CD4-positive, alpha-beta T cell treated with Interleukin-17A for 4 hours (primary cell): ENCODE results near the gene GSTK1.
A peak's percentile ranks its signal among the peaks of the same experiment; 100 is the strongest.
"Not testable (repeated sequence)": the region's sequence is repeated elsewhere in the genome, so short reads cannot be mapped to it uniquely, and the experiment has no call there.

ENCODE experiments used
- DNase-seq: peaks from one replicate; pipeline ENCODE4 v3.0.0-alpha.2; 2020; ENCODE audit warnings: mixed read lengths

The GSTK1 gene

DNA sequence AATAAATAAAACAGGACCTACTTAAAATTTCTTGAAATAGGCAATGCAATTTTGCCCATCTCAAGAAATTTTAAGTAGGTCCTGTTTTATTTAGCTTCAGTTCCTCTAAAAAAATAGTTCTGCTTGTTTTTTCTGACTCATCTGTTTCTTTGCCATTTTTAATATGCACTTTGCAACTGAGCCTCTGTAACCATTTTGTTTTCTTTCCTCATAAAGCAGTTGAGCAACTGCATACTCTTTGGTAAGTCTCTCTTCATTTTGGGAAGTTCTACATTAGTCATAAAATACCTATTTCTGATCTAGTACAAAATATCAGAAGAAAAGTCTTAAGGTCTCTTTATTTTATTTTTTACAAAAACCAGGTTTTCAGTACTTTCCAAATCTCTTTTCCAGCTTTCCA is 23.4 kb upstream of the GSTK1 start:
- no peak for DNase-seq

DNA sequence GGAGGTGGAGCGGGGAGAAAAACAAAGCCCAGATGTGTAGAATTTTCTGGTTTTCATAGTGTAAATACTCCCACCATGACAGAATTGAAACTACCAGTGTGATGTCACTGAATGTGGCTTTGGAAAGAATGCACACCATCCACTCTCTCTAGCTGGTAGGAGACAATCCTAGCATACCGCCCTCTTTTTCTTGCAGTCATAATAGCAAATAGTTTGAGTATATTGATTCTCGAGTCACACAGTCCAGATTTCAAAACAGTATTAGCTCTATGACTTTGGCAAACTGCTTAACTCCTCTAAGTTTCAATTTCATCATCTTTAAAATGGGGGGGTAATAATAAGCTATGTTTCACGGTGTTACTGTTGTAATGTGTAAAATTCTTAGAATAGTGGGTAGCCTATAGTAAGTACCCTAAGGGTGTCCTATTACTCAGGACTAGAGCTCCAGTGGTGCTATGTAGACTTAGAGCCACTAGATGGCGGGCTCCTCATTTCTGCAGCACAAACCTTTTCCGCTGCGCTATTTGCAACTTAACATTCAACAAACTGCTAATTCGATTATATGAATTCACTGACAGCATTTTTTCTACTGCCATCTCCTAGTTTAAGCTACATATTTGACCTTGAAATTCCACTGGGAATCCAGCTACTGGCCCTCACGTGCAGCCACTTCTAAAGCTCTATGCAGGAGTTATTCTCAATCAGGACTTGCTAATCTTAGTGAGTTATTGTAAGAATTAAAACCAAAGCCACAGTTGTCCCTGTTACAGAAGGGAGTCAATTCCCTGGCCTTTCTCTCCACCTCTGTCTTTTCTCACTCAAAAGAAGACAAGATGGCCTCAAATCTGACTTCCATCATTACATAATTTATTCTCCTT is 22.7 kb upstream of the GSTK1 start:
- DNase-seq, result peak; percentile 79

DNA sequence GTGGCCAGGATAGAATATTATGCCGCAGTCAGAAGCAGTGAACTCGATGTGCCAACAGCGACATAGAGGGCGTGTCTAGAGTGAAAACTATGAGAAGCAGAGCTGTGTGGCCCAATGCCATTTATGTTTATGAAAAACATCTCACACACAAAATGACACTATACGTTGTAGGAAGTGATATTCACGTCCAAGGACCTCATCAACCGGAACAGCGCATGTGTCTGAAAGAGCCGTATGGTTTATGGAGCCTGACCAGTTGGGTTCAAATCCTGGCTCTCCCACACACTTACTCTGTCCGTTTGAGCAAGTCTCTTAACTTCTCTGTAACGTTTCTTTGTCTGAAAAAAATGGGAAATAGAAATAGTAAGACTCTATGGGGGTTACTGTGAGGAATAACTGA is 20.9 kb upstream of the GSTK1 start:
- no peak for DNase-seq

DNA sequence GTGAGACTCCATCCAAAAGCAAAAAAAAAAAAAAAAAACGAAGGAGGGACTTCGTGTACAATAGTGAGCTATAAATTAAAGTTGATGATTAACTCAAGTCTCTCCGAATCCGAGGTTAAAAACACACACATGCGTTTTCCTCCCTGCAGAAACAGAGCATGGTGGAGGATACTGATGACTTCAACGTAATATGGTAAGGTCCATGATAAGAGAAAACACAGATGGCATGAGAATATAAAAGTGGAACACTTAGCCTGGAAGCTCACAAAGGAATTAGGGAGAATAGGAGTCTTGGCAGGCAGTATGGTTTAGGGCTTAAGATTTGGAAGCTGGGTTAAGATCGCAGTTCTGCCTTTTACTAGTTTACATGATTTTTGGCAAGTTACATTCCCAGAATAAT is 20.1 kb upstream of the GSTK1 start:
- no peak for DNase-seq

DNA sequence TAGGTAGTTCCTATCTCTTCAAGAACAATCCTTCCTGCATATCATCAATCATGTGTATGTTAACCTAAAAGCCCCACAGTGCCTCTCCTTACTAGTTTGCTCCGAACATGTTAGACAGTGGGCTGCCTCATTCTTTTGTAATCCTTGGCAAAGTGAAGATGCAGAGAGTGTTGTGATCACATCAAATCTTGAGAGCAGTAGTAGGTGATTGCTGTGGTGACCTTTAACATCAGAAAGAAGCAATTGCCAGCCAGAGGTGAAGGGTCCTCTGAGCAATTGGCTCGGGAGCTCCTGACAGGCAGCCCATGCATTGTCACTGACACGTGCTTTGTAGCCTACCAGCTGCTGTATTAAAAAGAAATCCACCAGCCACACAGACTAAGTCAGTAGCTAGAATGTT is 19.6 kb upstream of the GSTK1 start:
- DNase-seq, result no peak

DNA sequence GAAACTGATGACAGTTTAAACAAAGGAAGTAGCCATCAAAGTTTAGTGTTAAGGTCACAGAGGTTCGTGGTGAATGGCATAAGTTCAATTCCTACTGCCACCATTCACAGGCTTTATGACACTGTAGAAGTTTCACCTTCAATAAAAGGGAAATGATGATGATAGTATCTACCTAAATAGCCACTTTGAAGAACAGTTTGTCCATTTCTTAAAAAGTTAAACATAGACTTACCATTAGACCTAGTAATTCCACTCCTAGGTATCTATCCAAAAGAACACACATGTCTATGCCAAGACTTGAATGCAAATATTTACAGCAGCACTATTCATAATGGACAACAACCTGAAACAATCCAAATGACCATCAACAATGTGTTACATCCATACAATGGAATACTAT is 18.9 kb upstream of the GSTK1 start:
- no peak for DNase-seq

DNA sequence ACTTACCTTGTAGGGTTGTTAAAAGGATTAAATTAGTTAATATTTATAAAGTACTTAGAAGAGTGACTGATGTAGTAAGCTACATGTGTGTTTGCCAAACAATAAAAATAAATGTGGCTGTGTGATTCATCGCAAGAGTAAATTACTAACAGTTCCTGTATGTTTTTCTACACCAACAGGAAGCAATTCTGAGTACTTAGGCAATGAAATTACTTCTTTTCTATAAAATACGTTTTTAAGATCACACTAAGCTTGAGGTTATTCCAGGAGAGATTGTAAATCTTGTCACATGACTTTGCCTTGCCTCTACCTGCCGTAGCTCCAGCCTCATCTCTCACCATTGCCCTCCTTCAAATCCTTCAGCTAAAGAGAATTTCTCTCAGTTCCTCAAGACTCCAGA is 18.1 kb upstream of the GSTK1 start:
- DNase-seq, result no peak

DNA sequence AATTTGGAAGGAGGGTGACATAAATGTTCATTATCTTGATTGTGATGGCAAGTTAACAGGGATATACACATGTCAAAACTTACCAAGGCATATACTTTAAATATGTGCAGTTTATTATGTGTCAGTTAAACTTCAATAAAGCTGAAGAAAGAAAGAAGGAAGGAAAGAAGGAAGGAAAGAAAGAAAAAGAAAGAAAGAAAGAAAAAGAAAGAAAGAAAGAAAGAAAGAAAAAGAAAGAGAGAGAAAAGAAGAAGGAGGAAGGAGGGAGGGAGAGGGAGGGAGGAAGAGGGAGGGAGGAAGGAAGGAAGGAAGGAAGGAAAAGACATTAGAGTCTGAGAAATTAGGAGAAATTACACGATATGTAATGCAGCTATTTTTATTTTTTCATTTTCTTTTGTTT is 15.9 kb upstream of the GSTK1 start:
- no peak for DNase-seq

DNA sequence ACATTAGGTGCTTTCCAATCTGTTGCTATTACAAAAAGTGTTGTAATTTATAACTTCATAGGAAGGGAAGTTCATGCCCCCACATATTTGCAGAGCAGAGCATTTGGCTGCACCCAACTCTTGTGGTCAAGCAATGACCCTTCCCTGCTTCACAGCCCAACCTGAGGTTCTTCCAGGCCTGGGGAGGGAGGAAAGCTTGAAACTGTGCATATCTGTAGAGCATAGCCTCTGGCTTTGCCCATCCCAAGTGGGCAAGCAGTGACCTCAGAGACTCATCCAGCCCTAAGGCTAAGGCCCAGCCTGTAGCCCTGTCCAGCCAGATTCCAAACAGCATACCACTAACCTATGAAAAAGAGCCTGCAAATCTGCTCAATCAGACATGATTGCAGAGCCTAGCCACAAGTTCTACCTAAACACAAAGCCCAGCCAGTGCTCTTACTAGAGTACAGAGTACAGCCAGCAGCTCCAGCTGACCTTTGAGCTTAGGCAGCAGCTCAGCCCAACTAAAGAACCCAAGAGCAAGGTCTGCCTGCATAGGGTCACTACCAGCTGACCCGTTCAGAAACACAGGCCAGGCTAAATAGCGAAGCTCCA is 14.4 kb upstream of the GSTK1 start:
- DNase-seq, result no peak

DNA sequence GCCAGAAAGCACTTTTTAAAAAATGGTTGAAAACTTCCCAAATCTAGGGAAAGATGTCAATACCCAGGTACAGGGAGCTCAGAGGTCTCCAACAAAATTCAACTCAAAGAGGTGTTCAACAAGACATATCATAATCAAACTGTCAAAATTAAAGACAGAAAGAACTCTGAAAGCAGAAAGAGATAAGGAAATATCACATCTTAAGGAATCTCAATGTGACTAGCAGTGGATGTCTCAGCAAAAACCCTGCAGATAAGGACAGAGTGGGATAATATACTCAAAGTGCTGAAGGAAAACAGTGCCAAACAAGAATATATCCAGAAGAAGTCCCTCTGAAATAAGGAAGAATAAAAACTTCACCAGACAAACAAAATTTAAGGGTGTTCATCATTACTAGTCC is 13.0 kb upstream of the GSTK1 start:
- DNase-seq, result no peak

DNA sequence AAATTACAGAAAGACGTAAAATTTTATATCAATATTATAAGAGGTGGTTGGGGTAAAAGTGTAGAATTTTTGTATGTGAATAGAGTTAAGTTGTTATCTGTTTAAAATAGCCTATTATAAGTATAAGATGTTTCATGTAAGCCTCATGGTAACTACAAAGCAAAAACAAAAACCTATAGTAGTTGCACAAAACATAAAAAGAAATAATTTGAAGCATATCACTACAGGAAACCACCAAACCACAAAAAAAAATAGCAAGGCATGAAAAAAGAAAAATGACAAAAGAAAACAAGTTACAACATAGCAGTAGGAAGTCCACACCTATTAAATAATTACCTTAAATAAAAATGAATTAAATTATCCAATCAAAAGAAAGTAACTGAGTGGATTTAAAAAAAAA is 12.4 kb upstream of the GSTK1 start:
- DNase-seq, result no peak

DNA sequence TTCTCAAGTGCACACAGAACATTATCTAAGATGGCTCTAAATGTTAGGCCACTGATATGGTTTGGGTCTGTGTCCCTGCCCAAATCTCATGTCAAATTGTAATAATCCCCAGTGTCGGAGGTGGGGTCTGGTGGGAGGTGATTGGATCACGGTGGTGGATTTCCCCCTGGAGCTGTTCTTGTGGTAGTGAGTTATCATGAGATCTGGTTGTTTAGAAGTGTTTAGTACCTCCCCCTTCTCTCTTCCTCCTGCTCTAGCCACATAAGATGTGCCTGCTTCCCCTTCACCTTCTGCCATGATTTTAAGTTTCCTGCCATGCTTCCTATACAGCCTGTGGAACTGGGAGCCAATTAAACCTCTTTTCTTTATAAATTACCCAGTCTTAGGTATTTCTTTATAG is 11.2 kb upstream of the GSTK1 start:
- DNase-seq, result no peak

DNA sequence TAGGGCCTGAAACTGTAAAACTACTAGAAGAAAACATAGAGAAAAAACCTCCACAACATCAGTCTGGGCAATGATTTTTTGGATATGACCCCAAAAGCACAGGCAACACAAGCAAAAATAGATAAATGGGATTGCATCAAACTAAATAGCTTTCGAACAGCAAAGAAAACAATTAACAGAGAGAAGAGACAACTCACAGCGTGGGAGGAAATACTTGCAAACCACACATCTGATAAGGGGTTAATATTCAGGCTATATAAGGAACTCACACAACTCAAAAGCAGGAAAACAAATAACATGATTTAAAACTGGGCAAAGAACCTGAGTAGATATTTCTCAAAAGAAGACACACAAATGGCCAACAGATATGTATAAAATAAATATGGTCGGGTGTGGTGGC is 7.7 kb upstream of the GSTK1 start:
- DNase-seq, result no peak

DNA sequence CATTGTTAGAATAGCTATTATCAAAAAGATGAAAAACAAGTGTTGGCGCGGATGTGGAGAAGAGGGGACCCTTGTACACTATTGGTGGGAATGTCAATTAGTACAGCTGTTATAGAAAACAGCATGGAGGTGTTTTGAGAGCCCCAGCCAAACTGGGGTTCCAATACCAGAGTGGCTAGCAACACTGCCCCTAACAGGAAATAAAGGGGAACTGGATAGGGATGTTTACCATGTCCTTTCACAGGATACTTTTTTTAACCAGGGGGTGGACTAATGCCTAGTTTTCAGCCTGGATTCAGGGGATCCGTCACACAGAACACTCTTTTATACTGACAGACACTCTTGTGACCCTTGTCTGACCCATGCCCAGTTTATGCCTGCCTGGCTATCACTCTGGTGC is 6.9 kb upstream of the GSTK1 start:
- no peak for DNase-seq

DNA sequence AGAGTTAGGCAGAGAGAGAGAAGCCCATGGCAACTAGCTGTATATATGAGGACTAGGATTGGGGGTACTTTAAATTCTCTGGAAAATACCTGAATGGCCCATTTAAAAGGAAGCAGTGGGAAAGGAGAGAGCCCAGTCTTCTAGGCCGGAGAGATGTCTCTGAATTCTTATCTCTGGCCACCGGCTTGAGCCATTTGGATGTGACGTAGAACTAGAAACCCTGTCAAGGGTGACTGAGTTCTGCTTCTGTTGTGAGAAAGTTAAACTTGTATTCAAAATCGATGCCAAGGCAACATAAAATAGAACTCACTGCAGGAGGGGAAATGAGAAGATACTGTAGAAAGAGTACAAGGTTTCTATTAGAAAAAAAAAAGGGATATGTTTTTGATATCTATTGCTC is 6.3 kb upstream of the GSTK1 start:
- DNase-seq, result no peak

DNA sequence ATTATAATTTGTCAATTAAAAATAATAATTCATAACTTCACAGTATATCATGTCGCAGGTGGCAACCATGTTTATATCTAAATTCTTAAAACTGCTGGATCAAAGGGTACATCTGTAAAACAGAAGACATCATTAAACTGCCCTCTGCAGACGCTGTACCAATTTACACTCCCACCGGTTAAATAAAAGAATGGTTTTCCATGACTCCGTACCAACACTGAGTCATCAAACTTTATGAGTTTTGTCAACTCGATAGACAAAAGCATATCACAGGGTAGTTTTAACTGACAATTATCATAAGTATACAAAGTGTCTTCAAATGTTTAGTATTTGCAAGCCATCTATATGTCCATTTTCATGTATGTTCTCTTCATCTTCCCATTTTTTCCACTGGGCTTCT is 5.7 kb upstream of the GSTK1 start:
- DNase-seq, result no peak

DNA sequence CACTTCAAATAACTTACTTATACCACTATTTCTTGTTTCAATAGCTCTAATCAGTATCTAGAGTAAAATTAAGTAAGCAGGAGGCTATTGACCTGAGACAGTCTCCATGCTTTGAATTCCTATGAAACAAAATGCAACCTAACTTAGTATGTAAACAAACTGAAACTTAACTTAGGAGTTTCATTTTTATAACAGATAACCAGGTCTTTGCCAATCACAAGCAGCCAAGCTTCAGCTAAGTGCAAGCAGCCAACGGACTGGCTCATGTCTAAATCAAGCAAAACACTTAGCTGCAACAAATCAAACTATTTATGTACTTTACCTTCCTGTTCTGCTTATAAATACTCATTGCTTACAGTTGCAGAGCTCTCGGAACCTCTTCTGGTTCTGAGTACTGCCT is 4.4 kb upstream of the GSTK1 start:
- DNase-seq, result peak; percentile 38

DNA sequence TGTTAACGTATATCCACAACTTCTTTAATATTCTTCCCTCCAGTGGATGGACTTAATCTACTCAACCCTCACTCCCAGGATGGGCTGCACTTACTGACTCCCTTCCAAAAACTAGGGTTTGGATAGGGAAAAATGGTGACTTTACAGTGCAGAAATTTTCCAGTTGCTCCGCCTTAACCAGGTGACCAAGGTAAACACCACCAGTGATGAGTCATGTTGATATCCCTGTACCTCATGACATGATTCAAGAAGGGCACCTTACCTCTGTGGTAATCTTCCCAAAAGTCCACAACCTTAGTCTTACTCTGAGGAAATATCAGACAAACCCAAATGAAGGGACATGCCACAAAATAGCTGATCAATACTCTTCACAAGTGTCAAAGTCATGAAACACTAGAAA is 3.5 kb upstream of the GSTK1 start:
- no peak for DNase-seq

DNA sequence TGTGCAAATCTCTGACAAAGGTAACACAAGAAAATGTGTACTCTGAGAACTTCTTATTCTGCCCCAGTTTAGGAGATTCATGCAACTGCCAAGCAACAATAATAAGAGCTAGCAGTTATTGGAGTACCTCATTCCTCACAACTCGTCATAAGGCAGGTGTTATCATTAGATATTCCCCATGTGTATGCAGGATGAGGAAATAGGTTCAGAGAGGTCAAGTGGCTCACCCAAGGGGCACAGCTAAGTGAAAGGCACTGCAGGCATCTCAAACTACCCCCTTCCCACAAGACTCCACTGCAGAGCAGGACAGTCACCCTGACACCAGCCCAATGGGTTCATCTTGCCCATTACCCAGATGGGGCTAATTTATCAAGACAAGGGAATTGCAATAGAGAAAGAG is 1.3 kb upstream of the GSTK1 start:
- no peak for DNase-seq

DNA sequence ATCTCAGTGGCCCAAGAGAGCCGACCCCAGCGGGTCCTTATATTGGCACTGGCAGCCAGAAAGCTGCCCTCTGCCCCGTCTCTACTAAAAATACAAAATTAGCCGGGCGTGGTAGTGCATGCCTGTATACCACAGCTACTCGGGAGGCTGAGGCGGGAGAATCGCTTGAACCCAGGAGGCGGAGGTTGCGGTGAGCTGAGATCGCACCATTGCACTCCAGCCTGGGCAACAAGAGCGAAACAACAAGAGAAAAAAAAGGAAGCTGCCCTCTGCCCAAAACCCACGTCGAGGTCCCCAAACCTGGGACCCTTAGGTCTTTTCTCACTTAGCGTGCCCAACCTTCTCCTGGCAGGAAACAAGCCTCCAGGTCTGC is 941 bp downstream of the GSTK1 start:
- DNase-seq, result not testable (repeated sequence)

DNA sequence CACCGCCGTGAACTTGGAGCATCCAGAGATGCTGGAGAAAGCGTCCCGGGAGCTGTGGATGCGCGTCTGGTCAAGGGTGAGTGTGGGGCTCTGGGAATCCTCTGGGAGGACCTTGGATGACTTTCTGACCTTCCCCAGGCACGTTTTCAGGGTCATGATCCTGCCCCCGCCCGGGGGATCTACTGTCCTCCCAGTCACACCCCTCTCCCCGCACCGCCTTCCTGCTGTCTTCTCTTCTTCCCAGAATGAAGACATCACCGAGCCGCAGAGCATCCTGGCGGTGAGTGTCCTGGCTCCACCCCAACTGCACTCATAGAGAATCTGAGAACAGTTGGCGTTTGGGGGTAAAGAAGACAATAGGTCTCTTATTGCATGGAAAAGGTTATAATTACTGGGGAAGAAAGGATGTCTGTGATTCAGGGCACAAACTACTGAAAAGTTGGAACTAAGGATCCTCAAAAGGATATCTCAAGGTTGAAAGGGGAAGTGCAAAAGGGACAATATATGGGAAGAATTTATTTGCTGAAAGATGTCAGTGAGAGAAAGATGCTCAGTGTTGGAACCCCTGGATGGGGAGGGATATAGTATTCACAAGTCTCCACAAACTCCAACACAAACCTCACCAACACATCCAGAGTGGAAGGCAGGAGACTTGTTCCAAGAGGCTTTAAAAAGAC is 1.9 kb downstream of the GSTK1 start:
- peak; percentile 32 for DNase-seq

DNA sequence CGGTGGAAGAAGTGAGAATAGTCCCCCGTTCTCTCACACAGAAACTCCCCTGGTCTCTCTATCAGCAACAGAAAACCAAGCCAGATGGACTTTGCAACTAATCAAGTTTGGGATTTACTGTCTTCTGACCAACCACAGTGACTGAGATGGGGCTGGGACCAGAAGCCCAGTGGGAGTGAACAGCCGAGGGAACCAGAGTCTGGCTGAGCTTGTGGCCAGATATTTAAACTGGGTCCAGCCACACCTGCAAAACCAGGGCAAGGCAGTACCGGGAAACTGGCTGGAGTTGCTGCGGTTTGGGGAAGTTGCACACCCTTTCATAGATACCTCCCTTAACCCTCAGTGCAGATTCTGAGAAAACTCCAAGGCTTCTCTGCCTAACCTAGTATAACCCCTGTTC is 6.0 kb downstream of the GSTK1 start:
- DNase-seq, result no peak

DNA sequence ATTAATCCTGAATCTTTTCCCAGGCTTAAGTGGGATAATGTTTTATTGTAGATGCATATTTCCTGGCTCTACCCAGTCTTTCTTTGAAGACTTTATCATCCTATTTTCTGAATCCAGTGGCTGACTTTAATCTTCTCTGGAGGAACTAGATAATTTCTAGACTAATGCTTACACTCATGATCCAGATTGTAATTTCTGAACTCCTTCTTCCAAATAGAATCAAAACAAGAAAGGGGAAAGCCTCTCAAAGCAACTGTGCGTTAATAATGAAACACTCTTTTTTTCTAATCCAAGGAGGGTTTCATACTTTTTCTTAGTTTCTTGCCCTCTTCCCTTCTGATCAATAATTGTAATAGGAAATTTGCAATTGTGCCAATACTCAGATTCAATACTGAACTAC is 8.0 kb downstream of the GSTK1 start:
- DNase-seq, result no peak

DNA sequence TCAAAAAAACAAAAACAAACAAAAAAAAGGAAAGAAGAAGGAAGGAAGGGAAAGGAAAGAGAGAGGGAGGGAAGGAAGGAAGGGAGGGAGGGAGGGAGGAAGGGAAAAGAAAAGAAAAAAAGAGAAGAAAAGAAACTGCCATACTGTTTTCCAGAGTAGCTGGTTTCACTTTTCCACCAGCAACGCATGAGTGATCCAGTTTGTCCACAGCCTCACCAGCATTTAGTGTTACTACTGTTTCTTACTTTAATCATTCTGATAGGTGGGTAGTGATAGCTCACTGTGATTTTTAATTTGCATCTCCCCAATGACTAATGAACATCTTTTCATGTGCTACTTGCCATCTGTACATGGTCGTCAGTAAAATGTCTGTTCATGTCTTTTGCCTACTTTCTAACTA is 9.6 kb downstream of the GSTK1 start:
- no peak for DNase-seq
